SK-N-SH treated with all-trans-retinoic acid at 6 μM for 48 hours (cell line): ENCODE data around the gene CYTH3.

Source experiments
- ARNTL ChIP-seq: fragments of 450-650 bp; formaldehyde crosslinking; IDR thresholded peaks from 2 replicates; pipeline ENCODE4 v1.5.0; 2020; ENCODE audit warnings: low read depth, mild to moderate bottlenecking, moderate library complexity, borderline replicate concordance
- CSRNP3 ChIP-seq: fragments of 250-450 bp; sonication (Bioruptor Pico); IDR thresholded peaks from 2 replicates; pipeline ENCODE4 v1.5.1; 2021; ENCODE audit warnings: mild to moderate bottlenecking, moderate library complexity
- GLIS3 ChIP-seq: fragments of 250-450 bp; sonication (Bioruptor Pico); IDR thresholded peaks from 2 replicates; pipeline ENCODE4 v1.5.0; 2020; ENCODE audit warnings: mild to moderate bottlenecking, moderate library complexity
- ISL1 ChIP-seq: fragments of 250-450 bp; sonication (Bioruptor Pico); IDR thresholded peaks from 2 replicates; pipeline ENCODE4 v2.1.2; 2022; ENCODE audit warnings: mild to moderate bottlenecking, moderate library complexity
- TCF4 ChIP-seq: fragments of 250-450 bp; sonication (Bioruptor Pico); IDR thresholded peaks from 2 replicates; pipeline ENCODE4 v1.8.0; 2021; ENCODE audit warnings: mild to moderate bottlenecking, moderate library complexity, borderline replicate concordance
- TF ChIP-seq, protein P1 (sequence below): fragments of 250-450 bp; sonication (Bioruptor Pico); IDR thresholded peaks from 2 replicates; pipeline ENCODE4 v1.5.1; 2020; ENCODE audit warnings: low read depth, mild to moderate bottlenecking, moderate library complexity

DNA sequence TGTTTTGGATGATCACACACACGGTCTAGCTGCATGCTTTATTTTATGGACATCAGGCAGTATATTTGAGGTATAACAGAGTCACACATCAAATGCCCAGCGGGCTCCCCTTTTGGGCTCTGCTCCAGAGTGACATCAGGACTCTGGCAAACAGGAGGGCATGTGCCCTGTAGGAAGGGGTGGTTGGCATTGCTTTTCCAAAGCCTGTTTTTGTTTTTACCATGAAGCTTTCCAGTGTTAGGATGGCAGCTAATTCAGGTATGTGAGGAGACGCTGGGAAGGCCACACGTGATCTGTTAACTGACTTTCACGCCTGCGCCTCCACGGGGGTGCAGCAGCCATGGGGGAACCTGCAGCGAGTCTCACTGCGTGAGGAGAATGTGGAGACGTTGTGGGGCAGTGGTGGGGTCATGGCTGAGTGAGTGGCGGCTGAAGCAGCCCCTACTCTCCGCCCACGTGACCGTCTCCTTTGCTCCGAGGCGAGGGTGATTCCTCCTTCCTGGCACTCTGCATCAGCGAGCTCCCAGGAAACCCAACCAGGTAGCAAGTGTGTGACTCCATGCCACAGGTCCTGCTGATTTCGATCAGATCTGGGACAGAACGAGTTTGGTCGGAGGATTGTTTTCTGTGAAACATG, 123.6 kb downstream of the CYTH3 start:
- TF ChIP-seq ARNTL (CRISPR knock-in tag), result no peak
- no peak for TF ChIP-seq GLIS3
- TF ChIP-seq CSRNP3 (CRISPR knock-in tag), result no peak
- no peak for TF ChIP-seq ISL1 (CRISPR knock-in tag)
- TF ChIP-seq, protein P1, sequence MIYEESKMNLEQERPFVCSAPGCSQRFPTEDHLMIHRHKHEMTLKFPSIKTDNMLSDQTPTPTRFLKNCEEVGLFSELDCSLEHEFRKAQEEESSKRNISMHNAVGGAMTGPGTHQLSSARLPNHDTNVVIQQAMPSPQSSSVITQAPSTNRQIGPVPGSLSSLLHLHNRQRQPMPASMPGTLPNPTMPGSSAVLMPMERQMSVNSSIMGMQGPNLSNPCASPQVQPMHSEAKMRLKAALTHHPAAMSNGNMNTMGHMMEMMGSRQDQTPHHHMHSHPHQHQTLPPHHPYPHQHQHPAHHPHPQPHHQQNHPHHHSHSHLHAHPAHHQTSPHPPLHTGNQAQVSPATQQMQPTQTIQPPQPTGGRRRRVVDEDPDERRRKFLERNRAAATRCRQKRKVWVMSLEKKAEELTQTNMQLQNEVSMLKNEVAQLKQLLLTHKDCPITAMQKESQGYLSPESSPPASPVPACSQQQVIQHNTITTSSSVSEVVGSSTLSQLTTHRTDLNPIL (CRISPR knock-in tag), result no peak
- TF ChIP-seq TCF4 (CRISPR knock-in tag), result no peak
